HG03139 (cell line): ENCODE results near the gene KCMF1.

Source experiments
- ATAC-seq: cut with Tn5 transposase; IDR thresholded peaks from one replicate; pipeline ENCODE4 v1.9.1; 2021; ENCODE audit not compliant: unreplicated experiment

KCMF1 gene

DNA sequence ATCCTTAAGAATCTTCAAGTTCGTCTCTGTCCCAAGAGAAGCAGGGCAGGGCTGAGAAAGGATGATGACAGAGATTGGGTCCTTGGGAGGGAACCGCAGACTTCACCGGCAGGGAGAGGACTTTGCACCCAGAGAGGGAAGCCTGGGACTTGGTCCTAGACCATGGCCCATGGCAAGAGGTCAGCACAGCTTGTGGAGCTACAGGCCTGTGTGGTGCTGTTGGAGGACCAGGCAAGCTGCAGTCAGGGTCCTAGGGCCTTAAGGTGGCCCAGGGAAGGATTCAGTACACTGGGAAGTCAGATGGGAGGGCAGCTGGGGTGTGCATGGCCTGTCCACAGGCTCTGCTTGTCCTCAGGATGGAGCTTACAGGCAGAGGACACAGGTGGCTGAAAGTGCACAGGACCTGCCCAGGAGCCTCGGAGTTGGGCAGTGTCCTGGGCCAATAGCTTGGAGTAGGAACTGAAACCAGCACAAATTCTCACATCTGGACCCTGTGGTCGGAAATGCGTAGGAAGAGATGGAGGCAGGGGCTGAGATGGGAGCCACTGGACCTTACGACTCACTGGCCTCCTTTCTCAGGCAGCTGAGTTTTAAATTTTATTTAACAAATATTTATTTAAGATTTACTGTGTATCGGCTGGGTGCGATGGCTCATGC is 105.8 kb downstream of the KCMF1 start:
- no peak for ATAC-seq

DNA sequence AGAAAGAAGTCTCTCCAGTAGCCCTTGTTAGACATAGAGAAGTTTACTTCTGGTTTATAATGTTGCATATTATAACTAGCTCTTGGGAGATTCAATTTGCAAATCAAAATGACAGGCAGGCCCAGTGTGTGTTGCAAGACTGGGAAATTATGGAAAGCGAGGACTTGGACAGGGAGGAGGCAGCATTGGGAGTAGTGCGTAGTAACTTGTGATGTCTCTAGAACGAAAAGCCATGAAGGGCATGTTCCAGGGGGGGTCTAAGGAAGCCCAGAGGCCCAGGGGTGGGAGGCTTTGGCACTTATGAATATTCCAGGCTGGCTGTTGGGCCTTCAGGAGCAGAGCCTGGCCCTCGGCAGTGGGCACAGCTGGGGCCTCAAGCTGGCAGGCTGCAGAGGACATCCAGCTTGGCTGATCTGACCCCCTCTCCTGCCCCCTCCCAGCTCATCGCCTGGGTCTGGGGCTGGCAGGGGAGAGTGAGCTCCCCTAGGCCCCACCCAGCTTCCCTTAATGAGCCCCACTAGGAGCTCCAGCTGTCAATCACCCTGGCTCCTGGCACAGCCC is 107.0 kb downstream of the KCMF1 start:
- ATAC-seq, result no peak

DNA sequence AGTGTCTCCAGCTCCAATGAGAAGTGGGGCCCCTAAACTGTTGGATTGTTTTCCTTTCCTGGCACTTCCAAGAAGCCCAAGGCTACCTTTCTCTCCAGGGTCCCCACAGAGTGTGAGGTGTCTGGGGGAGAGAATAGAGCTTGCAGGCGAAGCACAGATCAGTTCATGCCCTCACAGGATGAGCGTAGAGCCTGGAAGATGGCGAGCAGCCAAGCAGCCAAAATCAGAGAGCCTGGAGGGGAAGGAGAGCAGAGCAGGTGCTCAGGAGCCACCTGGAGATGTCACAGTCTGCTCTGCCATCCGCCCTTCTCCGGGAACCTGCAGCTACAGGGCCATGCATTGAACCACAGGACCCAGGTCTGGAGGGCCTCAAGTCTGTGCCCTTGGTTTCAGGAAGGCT is 107.6 kb downstream of the KCMF1 start:
- ATAC-seq, result no peak

DNA sequence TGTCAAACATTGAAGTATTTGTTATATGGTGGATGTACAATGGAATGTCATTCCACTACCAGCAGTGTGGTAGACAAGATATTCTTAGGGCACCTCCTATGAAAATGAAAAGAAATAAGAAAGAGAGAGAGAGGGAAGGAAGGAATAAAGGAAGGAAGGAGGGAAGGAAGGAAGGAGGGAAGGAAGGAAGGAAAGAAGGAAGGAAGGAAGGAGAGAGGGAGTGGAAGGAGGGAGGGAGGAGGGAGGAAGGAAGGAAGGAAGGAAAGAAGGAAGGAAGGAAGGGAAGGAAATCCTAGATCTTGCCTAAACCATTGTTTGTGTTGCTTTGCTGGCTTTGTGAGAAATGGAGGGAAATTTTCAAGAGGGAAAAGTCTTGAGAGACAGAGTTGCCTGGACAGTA is 112.1 kb downstream of the KCMF1 start:
- ATAC-seq, result no peak

DNA sequence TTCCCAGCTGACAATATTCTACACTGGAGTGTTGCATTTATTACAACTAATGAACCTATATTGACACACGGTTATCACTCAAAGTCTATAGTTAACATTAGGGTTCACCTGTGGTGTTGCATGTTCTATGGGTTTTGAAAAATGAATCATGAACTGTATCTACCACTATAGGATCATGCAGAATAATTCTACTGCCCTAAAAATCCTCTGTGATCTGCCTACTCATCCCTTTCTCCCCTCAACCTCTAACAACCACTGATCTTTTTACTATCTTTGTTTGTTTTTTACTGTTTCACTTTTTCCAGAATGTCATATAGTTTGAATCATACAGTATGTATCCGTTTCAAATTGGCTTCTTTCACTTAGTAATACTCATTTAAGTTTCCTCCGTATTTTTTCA is 114.6 kb downstream of the KCMF1 start:
- ATAC-seq, result no peak

DNA sequence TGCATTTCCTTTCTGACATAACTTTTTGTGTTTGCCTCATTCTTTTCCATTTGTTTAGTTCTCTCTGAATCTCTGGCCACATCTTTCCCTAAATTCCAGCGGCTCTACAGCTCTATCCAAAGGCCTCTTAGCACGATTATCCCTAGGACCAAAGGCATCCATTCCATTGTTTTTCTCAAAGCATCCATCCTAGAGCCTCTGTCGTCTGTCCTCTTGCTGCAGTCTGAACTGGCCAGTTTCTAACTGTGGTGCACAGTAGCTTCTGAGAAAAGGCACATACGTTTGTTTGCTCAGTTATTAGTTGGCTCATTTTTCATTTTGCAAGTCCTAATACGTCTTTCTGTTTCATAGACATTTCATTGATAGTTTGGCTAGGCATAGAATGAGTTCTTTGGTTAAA is 116.6 kb downstream of the KCMF1 start:
- ATAC-seq, result no peak

DNA sequence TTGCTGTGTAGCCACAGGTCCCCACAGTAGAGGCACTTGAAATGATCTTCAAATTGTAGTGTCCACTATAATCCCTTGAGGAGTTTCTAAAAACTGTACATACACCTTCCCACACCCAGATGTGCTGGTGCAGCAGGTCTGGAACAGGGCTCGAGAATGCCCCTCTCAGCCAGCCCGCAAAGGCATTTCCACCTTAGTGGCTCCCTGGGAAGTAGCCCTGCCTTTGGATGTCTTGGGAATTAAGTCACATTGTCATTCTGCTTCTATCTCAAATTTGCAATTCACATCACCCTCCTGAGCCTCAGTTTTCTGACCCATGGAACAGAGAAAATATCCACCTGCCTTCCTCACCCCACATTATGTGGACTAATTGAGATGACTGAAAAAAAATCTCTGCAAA is 118.0 kb downstream of the KCMF1 start:
- ATAC-seq, result no peak

DNA sequence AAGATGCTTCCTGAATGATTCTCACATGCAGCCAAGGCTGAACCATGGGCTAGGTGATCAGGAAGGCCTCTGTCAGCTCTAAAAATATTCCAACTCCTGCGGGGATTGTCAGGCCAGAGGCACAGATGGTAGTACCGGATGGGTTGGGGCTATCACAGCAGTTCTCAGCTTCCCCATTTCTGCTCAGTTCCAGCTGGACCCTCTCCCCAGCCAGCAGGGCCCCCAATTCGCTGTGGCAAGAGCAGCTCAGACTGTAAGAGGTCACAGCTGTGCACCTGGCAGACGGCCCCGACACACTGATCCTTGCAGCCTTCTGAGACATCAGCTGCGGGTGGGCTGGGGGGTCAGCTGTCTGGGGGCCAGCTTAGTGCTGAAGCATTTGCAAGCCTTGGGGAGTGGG is 118.6 kb downstream of the KCMF1 start:
- no peak for ATAC-seq

DNA sequence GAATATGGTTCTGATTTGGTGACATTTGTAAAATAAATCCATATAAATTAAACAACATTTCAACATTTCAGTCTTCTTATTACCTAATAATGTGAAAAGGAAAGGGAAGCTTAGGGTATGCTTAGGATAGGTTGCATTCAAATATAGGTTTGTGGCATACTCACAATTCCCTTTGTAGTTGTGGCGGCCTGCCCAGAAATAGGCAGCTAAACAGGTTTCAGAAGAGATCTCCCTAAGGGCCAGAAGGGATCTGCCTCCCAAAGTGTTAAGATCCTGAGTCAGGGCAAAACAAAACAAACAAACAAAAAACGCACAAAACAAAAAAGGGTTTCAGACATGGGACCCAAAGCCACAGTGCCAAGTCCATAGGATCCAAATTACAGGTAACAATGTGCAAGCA is 120.9 kb downstream of the KCMF1 start:
- ATAC-seq, result no peak

DNA sequence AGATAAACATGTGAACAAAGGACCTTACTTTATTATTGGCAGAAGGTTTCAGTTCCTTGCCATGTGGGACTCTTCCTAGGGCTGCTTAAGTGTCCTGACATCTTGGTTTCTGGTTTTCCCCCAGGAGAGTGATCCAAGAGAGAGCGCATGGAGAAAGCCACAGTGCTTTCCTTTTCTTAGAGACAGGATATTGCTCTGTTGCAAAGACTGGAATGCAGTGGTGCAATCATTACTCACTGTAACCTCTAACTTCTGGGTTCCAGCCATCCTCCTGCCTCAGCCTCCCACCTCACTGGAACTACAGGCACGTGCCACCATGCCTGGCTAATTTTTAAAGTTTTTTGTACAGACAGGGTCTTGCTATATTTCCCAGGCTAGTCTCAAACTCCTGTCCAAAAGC is 124.1 kb downstream of the KCMF1 start:
- no peak for ATAC-seq

DNA sequence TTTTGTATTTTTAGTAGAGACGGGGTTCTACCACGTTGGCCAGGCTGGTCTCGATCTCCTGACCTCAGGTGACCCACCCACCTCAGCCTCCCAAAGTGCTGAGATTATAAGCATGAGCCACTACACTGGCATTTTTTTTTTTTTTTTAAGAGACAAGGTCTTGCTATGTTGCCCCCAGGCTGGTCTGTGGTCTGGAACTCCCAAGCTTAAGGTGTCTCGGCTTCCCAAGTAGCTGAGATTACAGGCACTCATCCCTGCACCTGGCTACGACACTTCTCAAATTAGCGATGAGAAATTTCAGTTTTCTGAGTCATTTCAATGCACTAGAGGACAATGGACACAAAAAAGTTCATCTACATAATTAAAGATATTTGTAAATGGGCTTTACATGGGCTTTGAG is 125.7 kb downstream of the KCMF1 start:
- ATAC-seq, result no peak

DNA sequence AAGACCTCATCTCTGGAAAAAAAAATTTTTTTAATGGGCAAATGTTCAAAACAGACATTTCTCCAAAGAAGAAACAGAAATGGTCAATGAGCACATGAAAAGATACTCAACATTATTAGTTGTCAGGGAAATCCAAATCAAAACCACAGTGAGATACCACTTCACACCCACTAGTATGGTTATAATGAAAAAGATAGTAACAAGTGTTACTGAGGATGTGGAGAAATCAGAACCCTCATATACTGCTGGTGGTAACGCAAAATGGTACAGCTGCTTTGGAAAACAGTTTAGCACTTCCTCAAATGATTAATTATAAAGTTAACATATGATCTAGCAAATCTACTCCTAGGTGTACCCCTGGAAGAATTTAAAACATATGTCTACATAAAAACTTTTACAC is 133.3 kb downstream of the KCMF1 start:
- ATAC-seq, result no peak

DNA sequence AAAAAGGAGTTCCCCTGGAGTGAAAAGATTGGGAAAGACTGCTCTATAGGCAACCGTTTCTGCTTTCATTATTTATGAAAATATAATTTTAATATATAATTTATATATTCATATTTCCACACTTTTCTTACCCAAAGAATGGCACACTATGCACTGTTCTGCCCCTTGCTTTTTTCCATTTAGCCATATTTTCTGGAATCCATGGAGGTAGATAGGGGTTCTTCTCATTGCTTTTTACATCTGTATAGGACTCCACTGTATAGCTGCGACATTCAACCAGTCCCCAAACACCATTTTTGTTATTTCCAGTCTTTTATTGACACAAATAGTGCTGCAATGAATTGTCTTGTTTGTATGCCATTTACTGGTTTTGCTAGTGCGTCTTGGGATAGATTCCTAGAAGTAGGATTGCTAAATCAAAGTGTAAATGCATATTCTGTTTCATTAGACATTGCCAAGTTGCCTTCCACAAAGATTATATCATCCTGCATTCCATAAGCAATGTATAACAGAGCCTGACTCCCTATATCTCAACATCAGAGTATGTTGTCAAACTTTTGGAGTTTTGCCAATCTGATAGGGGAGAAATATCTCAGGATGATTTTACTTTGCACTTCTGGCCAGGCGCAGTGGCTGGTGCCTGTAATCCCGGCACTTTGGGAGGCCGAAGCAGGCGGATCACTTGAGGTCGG is 135.7 kb downstream of the KCMF1 start:
- no peak for ATAC-seq
